ENCODE data around the gene MRPL55.

DNA sequence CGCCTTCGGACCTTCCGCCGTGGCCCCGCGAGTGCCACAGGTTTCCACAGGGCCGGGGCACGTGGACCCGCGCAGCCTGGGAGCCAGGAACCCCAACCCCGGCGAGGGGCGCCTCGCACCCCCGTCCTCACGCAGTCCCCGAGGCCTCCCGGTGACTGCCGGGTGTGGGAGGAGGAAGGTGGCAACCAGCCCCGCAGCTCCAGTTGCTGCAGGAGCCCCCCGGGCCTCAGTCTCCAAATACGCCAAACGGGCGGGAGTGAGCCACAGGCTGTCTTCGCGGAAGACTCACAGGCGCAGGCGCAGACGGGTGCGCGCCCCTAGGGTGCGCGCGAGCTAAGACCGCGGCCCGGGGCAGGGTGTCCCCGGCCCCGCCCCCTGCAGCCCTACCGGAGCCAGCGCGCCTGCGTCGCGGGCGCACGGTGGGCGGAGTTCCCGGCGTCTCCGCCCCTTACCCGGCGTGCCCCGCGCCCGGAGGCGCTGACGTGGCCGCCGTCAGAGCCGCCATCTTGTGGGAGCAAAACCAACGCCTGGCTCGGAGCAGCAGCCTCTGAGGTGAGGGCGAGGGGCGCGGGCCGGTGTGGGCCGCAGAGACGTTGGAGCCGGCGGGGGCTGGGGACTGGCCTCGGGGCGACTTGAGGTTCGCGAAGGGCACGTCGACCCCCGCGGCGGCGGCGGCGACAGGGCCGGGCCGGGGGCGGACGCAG, 26.7 kb downstream of the MRPL55 start, which contains the start of gene ARF1:
- TF ChIP-seq, protein P1, sequence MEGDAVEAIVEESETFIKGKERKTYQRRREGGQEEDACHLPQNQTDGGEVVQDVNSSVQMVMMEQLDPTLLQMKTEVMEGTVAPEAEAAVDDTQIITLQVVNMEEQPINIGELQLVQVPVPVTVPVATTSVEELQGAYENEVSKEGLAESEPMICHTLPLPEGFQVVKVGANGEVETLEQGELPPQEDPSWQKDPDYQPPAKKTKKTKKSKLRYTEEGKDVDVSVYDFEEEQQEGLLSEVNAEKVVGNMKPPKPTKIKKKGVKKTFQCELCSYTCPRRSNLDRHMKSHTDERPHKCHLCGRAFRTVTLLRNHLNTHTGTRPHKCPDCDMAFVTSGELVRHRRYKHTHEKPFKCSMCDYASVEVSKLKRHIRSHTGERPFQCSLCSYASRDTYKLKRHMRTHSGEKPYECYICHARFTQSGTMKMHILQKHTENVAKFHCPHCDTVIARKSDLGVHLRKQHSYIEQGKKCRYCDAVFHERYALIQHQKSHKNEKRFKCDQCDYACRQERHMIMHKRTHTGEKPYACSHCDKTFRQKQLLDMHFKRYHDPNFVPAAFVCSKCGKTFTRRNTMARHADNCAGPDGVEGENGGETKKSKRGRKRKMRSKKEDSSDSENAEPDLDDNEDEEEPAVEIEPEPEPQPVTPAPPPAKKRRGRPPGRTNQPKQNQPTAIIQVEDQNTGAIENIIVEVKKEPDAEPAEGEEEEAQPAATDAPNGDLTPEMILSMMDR (IDR thresholded peaks at IDR 0.05): no peak
- no peak for TF ChIP-seq EZH2phosphoT487 (IDR thresholded peaks at IDR 0.05)
- TF ChIP-seq EZH2 (IDR thresholded peaks at IDR 0.05): no peak
